ENCODE measurements around the gene AGTPBP1.

AGTPBP1 gene

DNA sequence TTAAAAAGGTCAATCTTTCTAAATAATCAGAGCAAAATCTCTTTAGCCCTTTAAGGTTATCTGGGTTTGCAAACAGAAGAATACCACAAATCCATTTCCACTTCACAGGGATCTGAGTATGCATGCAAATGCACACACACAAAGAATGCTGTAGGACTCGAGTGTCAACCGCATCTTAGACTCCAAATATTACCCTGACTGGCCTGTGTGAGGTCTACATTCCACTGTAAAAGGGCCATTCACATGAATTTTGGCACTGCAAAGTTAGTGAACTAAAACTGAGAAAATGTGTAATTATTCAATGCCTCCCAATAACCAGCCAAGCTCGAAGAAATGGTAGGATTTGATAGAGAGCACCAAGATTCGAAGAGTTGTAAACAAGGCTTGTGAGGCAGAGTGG is 199.9 kb downstream of the AGTPBP1 start:
- no peak for TF ChIP-seq TAF1 (IDR thresholded peaks at IDR 0.05; ENCODE audit: low read depth)
- TF ChIP-seq TCF12 (IDR thresholded peaks at IDR 0.05; ENCODE audit: low read depth) = no peak
- TF ChIP-seq EGR1 (IDR thresholded peaks at IDR 0.05) = no peak
- TF ChIP-seq CEBPB (IDR thresholded peaks at IDR 0.05) = no peak

DNA sequence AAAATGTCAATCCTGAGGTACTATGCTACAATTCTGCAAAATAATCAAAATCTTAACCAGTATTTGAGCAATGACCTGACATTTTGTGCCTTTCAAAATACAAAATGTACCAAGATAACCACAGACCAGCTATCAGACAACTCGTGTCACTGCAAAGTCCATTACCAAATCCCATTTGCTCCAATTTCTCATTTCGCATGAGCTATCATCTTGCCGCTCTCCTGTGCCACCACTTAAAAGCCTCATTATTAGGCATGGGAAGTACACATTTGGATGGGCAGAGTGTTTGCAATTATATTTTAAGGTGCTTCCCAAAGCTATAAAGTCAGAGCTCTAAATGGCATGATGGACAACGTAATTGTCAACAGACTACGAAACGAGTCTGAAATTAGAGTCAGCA is 205.2 kb downstream of the AGTPBP1 start:
- TF ChIP-seq TCF12 (IDR thresholded peaks at IDR 0.05; ENCODE audit: low read depth) = no peak
- no peak for TF ChIP-seq RAD21 (IDR thresholded peaks at IDR 0.05; ENCODE audit: low read depth)
- no peak for TF ChIP-seq FOXM1 (IDR thresholded peaks at IDR 0.05; ENCODE audit: borderline replicate concordance, low read depth)
- TF ChIP-seq YY1 (IDR thresholded peaks at IDR 0.05; ENCODE audit: low read depth) = no peak
- no peak for TF ChIP-seq EP300 (IDR thresholded peaks at IDR 0.05; ENCODE audit: borderline replicate concordance)
- TF ChIP-seq NFIC (IDR thresholded peaks at IDR 0.05) = no peak
- TF ChIP-seq CEBPB (IDR thresholded peaks at IDR 0.05) = no peak
- TF ChIP-seq, protein P1, sequence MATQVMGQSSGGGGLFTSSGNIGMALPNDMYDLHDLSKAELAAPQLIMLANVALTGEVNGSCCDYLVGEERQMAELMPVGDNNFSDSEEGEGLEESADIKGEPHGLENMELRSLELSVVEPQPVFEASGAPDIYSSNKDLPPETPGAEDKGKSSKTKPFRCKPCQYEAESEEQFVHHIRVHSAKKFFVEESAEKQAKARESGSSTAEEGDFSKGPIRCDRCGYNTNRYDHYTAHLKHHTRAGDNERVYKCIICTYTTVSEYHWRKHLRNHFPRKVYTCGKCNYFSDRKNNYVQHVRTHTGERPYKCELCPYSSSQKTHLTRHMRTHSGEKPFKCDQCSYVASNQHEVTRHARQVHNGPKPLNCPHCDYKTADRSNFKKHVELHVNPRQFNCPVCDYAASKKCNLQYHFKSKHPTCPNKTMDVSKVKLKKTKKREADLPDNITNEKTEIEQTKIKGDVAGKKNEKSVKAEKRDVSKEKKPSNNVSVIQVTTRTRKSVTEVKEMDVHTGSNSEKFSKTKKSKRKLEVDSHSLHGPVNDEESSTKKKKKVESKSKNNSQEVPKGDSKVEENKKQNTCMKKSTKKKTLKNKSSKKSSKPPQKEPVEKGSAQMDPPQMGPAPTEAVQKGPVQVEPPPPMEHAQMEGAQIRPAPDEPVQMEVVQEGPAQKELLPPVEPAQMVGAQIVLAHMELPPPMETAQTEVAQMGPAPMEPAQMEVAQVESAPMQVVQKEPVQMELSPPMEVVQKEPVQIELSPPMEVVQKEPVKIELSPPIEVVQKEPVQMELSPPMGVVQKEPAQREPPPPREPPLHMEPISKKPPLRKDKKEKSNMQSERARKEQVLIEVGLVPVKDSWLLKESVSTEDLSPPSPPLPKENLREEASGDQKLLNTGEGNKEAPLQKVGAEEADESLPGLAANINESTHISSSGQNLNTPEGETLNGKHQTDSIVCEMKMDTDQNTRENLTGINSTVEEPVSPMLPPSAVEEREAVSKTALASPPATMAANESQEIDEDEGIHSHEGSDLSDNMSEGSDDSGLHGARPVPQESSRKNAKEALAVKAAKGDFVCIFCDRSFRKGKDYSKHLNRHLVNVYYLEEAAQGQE (IDR thresholded peaks at IDR 0.05; ENCODE audit: low read depth) = no peak
- TF ChIP-seq, protein P2, sequence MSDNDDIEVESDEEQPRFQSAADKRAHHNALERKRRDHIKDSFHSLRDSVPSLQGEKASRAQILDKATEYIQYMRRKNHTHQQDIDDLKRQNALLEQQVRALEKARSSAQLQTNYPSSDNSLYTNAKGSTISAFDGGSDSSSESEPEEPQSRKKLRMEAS (IDR thresholded peaks at IDR 0.05) = no peak
- TF ChIP-seq ZBTB7A (IDR thresholded peaks at IDR 0.05; ENCODE audit: low read depth) = no peak
- TF ChIP-seq EGR1 (IDR thresholded peaks at IDR 0.05) = no peak

DNA sequence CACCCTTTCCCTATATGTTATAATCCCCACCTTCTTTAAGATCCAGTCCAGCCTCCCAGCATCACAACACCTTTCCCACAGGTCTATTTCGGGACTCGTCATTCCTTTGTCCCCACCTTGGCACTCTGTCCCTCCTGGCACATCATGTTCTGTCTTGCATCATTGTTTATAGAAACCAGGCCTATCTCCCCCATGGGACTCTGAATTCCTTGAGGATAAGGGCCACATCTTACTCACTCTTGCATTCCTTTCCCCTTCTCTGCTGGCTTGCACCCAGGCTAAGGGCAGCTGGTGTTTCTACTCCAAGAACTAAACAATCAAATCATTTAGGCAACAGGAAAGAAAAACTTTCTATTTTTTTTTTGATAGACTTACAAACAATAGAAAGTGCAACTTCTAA is 205.7 kb downstream of the AGTPBP1 start:
- TF ChIP-seq EGR1 (IDR thresholded peaks at IDR 0.05) (no peak), EP300 (IDR thresholded peaks at IDR 0.05; ENCODE audit: borderline replicate concordance) (no peak), CEBPB (IDR thresholded peaks at IDR 0.05) (no peak), FOXM1 (IDR thresholded peaks at IDR 0.05; ENCODE audit: borderline replicate concordance, low read depth) (no peak), TCF12 (IDR thresholded peaks at IDR 0.05; ENCODE audit: low read depth) (no peak), YY1 (IDR thresholded peaks at IDR 0.05; ENCODE audit: low read depth) (no peak), RAD21 (IDR thresholded peaks at IDR 0.05; ENCODE audit: low read depth) (no peak), TAF1 (IDR thresholded peaks at IDR 0.05; ENCODE audit: low read depth) (no peak), ZBTB7A (IDR thresholded peaks at IDR 0.05; ENCODE audit: low read depth) (no peak), NFIC (IDR thresholded peaks at IDR 0.05) (no peak), TEAD4 (IDR thresholded peaks at IDR 0.05) (no peak), CREB1 (IDR thresholded peaks at IDR 0.05; ENCODE audit: low read depth) (no peak)
- TF ChIP-seq, protein P1 (IDR thresholded peaks at IDR 0.05; ENCODE audit: low read depth) = no peak
- TF ChIP-seq, protein P3, sequence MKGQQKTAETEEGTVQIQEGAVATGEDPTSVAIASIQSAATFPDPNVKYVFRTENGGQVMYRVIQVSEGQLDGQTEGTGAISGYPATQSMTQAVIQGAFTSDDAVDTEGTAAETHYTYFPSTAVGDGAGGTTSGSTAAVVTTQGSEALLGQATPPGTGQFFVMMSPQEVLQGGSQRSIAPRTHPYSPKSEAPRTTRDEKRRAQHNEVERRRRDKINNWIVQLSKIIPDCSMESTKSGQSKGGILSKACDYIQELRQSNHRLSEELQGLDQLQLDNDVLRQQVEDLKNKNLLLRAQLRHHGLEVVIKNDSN (IDR thresholded peaks at IDR 0.05) = no peak
- TF ChIP-seq, protein P2 (IDR thresholded peaks at IDR 0.05) = no peak

DNA sequence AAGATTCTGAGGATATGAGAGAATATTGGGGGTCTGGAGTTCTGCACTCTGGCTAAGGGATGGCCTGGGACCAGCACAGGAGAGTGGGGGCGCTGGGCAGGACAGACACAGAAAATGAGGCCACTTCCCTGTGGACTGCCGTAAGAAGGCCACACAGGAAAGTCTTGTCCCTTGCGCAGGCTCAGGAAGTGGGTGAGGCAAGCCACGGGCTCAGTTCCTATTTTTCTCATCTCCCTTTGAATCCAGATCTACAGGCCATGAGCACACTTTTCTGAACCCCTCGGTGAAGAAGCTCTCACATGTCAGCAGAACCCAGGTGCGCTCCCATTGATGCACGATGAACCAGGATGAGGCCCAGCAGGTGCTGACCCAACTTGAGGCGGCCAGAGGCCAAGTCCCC is 207.4 kb downstream of the AGTPBP1 start:
- TF ChIP-seq, protein P1 (IDR thresholded peaks at IDR 0.05; ENCODE audit: low read depth) = no peak
- TF ChIP-seq TCF12 (IDR thresholded peaks at IDR 0.05; ENCODE audit: low read depth) (no peak), TEAD4 (IDR thresholded peaks at IDR 0.05) (no peak), FOXM1 (IDR thresholded peaks at IDR 0.05; ENCODE audit: borderline replicate concordance, low read depth) (no peak), TAF1 (IDR thresholded peaks at IDR 0.05; ENCODE audit: low read depth) (no peak), EGR1 (IDR thresholded peaks at IDR 0.05) (no peak), CEBPB (IDR thresholded peaks at IDR 0.05) (no peak), ZBTB7A (IDR thresholded peaks at IDR 0.05; ENCODE audit: low read depth) (no peak), RAD21 (IDR thresholded peaks at IDR 0.05; ENCODE audit: low read depth) (no peak), EP300 (IDR thresholded peaks at IDR 0.05; ENCODE audit: borderline replicate concordance) (no peak), YY1 (IDR thresholded peaks at IDR 0.05; ENCODE audit: low read depth) (no peak), NFIC (IDR thresholded peaks at IDR 0.05) (no peak), CREB1 (IDR thresholded peaks at IDR 0.05; ENCODE audit: low read depth) (no peak)
- TF ChIP-seq, protein P3 (IDR thresholded peaks at IDR 0.05) = no peak
- TF ChIP-seq, protein P2 (IDR thresholded peaks at IDR 0.05) = no peak

All from Ishikawa (cell line).